Calu3 (cell line): ENCODE results near the gene TMEM143. TPM values are rescaled to one million over a fixed set of nuclear protein-coding genes. Genes with fewer than 3 reads are reported as not detected.

ENCODE experiments used
- BruUV-seq: library from RNA; stranded (reverse); fragments of 400-500 nt; replicated peaks from 2 replicates; lab custom pipeline; 2021; lab: Mats Ljungman, UMichigan
- CTCF ChIA-PET: fragments of 300-600 bp; sonication (Branson Sonifier 250); formaldehyde crosslinking; loops from one replicate; lab custom pipeline; 2022; ENCODE audit warnings: antibody characterized with exemption; lab: Charles Lee
- DNase-seq: peaks from one replicate; pipeline ENCODE4 v3.0.0; 2022
- H3K27ac Mint-ChIP-seq: one replicate; pipeline ENCODE4 v1.8.0; 2022; ENCODE audit warnings: mixed read lengths; ENCODE audit not compliant: unreplicated experiment
- H3K27me3 Mint-ChIP-seq: one replicate; pipeline ENCODE4 v1.8.0; 2022; ENCODE audit warnings: mixed read lengths; ENCODE audit not compliant: unreplicated experiment
- H3K36me3 Mint-ChIP-seq: one replicate; pipeline ENCODE4 v1.8.0; 2022; ENCODE audit warnings: mild to moderate bottlenecking, moderate library complexity, mixed read lengths; ENCODE audit not compliant: insufficient read depth, unreplicated experiment
- H3K4me1 Mint-ChIP-seq: one replicate; pipeline ENCODE4 v1.8.0; 2022; ENCODE audit warnings: mild to moderate bottlenecking, low read depth, mixed read lengths; ENCODE audit not compliant: unreplicated experiment
- H3K4me3 Mint-ChIP-seq: one replicate; pipeline ENCODE4 v1.8.0; 2022; ENCODE audit warnings: mild to moderate bottlenecking, low read depth, moderate library complexity, mixed read lengths; ENCODE audit not compliant: unreplicated experiment
- H3K9me3 Mint-ChIP-seq: one replicate; pipeline ENCODE4 v1.8.0; 2022; ENCODE audit warnings: low read depth, mixed read lengths; ENCODE audit not compliant: unreplicated experiment
- CTCF ChIP-seq: fragments of 200-600 bp; IDR thresholded peaks from one replicate; pipeline ENCODE4 v1.8.0; 2022; ENCODE audit warnings: antibody characterized with exemption; ENCODE audit not compliant: unreplicated experiment
- intact Hi-C: fragments of 100-400 bp; cut with micrococcal nuclease; formaldehyde crosslinking; loops from one replicate; pipeline ENCODE4 v1.10.0; 2022; ENCODE audit not compliant: unreplicated experiment
- total RNA-seq: library from RNA; stranded (reverse); gene quantifications from 2 replicates; pipeline ENCODE4 v1.2.3, GENCODE V29; 2022

The TMEM143 gene
- total RNA-seq, 1 experiment from 2014 or later = 10.4 TPM

GRCh38 chr19:48333467-48334384 is 30.0 kb downstream of the TMEM143 start:
- peaks cover 47% of the 10 kb centered on the region for H3K36me3 Mint-ChIP-seq
- peak overlapping the region; percentile 87 for H3K4me3 Mint-ChIP-seq
- H3K27ac Mint-ChIP-seq = peak overlapping the region; percentile 92
- intact Hi-C loops = loop anchor here (1.0 to 10.0 kb wide), 2 partner anchors 13 to 151 kb away; no protein-coding TSS in a partner anchor
- peak; percentile 94 for TF ChIP-seq CTCF
- peak; percentile 97 for DNase-seq
- H3K27me3 Mint-ChIP-seq = no peaks in the 10 kb centered on the region
- no TSS peak for BruUV-seq
- CTCF ChIA-PET = interaction anchor here (0.6 to 4.6 kb wide), 18 partner anchors 8 to 275 kb away, joined by 3 to 159 read pairs (median 8); partner anchors contain the start of genes EMP3, GRWD1, KDELR1 and SYNGR4
- no peaks in the 10 kb centered on the region for H3K9me3 Mint-ChIP-seq
- H3K4me1 Mint-ChIP-seq = peaks cover 50% of the 10 kb centered on the region

DNA sequence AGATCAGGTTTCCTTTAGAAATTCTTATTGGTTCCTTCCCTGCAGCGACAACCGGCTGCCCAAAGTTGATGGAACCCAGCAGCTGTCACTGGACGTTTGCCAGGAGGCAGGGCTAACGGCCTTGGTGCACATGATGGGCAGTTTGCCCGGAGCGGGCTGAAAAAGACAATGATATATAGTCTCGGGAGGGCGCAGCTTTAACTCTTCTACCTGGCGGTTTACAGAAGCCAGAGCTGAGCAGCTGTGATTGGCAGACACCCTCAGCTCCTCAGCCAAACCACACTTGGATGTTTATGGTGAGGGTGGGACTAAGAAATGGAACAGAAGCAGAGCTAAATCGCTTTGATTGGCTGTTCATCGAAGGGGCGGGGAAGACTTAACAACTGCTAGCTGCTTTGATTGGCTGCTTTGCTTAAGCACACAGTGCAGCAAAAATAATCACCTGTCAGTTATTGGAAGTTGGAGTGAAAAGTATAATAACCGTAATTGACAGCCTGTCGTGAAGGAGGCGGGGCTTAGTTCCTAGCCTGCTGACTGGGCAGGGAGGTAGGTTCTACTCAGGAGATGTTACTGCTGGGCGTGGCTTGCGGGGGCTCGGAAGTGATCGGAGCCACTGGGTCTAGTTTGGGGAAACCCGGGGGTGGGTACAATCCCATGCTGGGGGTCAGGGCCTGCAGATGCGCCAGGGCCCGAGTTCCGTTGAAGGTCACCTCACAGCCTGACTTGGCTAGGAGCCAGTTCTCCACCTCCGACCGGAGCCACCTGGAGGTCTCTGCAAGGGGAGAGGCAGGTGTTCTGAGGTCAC is 30.9 kb downstream of the TMEM143 start:
- DNase-seq = peak; percentile 93
- H3K4me3 Mint-ChIP-seq = peak overlapping the region; percentile 87
- no peak for TF ChIP-seq CTCF
- peaks cover 47% of the 10 kb centered on the region for H3K36me3 Mint-ChIP-seq
- H3K4me1 Mint-ChIP-seq = peaks cover 50% of the 10 kb centered on the region
- peak overlapping the region; percentile 92 for H3K27ac Mint-ChIP-seq
- H3K27me3 Mint-ChIP-seq = no peaks in the 10 kb centered on the region
- CTCF ChIA-PET = interaction anchor here (0.6 to 4.6 kb wide), 15 partner anchors 10 to 276 kb away, joined by 3 to 159 read pairs (median 6); partner anchors contain the start of genes GRWD1, KDELR1, SYNGR4 and TMEM143
- intact Hi-C loops = loop anchor here (1.0 to 10.0 kb wide), 2 partner anchors 13 to 152 kb away; no protein-coding TSS in a partner anchor
- H3K9me3 Mint-ChIP-seq = no peaks in the 10 kb centered on the region
- no TSS peak for BruUV-seq

DNA sequence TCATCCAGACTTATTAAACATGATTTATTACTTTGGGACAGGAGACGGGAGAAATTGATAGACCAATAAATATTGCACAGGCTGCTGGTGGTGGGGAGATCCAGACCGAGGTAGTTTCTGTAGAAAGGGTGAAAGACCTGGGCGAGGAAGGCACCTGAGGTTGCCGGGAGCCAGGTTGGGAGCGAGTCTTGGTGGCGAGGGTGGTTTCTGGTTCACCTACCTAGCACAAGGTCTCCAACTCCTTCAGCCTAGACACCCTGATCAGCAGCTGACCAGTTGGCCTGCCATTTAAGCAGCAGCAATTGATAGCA is 31.4 kb downstream of the TMEM143 start:
- peak overlapping the region; percentile 92 for H3K27ac Mint-ChIP-seq
- intact Hi-C loops = loop anchor here (10.0 kb wide), 1 partner anchor 152 kb away; no protein-coding TSS in a partner anchor
- peaks cover 50% of the 10 kb centered on the region for H3K36me3 Mint-ChIP-seq
- H3K4me3 Mint-ChIP-seq = peak overlapping the region; percentile 87
- no peak for TF ChIP-seq CTCF
- no peak for DNase-seq
- H3K9me3 Mint-ChIP-seq = no peaks in the 10 kb centered on the region
- no peaks in the 10 kb centered on the region for H3K27me3 Mint-ChIP-seq
- CTCF ChIA-PET = interaction anchor here (0.6 to 4.6 kb wide), 11 partner anchors 9 to 252 kb away, joined by 3 to 159 read pairs (median 6); partner anchors contain the start of genes GRWD1, KDELR1, SYNGR4 and TMEM143
- BruUV-seq = no TSS peak
- peaks cover 50% of the 10 kb centered on the region for H3K4me1 Mint-ChIP-seq
